IMR-90 (cell line): ENCODE results near the gene PDE4B. TPM values are rescaled to one million over a fixed set of nuclear protein-coding genes. Genes with fewer than 3 reads are reported as not detected.

Experiments
- ATAC-seq: fragments of 200-7000 bp; cut with Tn5 transposase; 2 replicates; pipeline ENCODE4 v1.9.1; 2020; ENCODE audit warnings: low read depth, mild to moderate bottlenecking, moderate library complexity
- BruUV-seq: library from RNA; stranded (reverse); fragments of 400-500 nt; replicated peaks from 2 replicates; lab custom pipeline; 2021; lab: Mats Ljungman, UMichigan
- CTCF ChIA-PET: fragments of 300-600 bp; formaldehyde crosslinking; extraction: SDS; loops from one replicate; lab custom pipeline; 2021; ENCODE audit warnings: antibody characterized with exemption; lab: Yijun Ruan, JAX
- POLR2A ChIA-PET: fragments of 300-600 bp; sonication (Branson Sonifier 250); formaldehyde crosslinking; loops from one replicate; lab custom pipeline; 2022; ENCODE audit warnings: antibody characterized with exemption; ENCODE audit not compliant: unreplicated experiment; lab: Charles Lee
- DNase-seq: peaks from one replicate; pipeline ENCODE4 v3.0.0; 2013
- H2AFZ ChIP-seq: replicated peaks from 2 replicates; pipeline ENCODE3; 2013; ENCODE audit warnings: low read length, mild to moderate bottlenecking; ENCODE audit not compliant: poor library complexity
- H2AK5ac ChIP-seq: 2 replicates; pipeline ENCODE4 v1.6.1; 2013; ENCODE audit warnings: low read depth, low read length, inconsistent platforms
- H2AK9ac ChIP-seq: replicated peaks from 2 replicates; pipeline ENCODE3; 2013; ENCODE audit warnings: mild to moderate bottlenecking, low read depth, low read length, moderate library complexity; ENCODE audit not compliant: poor library complexity
- H2BK120ac ChIP-seq: 2 replicates; pipeline ENCODE4 v1.6.1; 2013; ENCODE audit warnings: low read depth, low read length, inconsistent platforms
- H2BK15ac ChIP-seq: 3 replicates; pipeline ENCODE4 v1.6.1; 2013; ENCODE audit warnings: low read depth, low read length, inconsistent platforms
- H2BK20ac ChIP-seq: 2 replicates; pipeline ENCODE4 v1.6.1; 2013; ENCODE audit warnings: low read depth, mild to moderate bottlenecking, inconsistent platforms, low read length, moderate library complexity
- H2BK5ac ChIP-seq: 2 replicates; pipeline ENCODE4 v1.6.1; 2013; ENCODE audit warnings: mild to moderate bottlenecking, low read depth, low read length, inconsistent platforms; ENCODE audit not compliant: poor library complexity, severe bottlenecking
- H3K14ac ChIP-seq: replicated peaks from 2 replicates; pipeline ENCODE4 v1.6.1; 2013; ENCODE audit warnings: low read depth, low read length, inconsistent platforms
- H3K18ac ChIP-seq: 2 replicates; pipeline ENCODE4 v1.6.1; 2013; ENCODE audit warnings: low read depth, low read length, control low read depth
- H3K23ac ChIP-seq: 2 replicates; pipeline ENCODE4 v1.6.1; 2013; ENCODE audit warnings: low read depth, low read length, inconsistent platforms
- H3K27ac ChIP-seq: 2 replicates; pipeline ENCODE4 v1.5.1; 2013; ENCODE audit warnings: mild to moderate bottlenecking, control low read depth, low read length; ENCODE audit not compliant: insufficient read depth
- H3K27me3 ChIP-seq: 2 replicates; pipeline ENCODE4 v1.6.1; 2013; ENCODE audit warnings: low read length; ENCODE audit not compliant: control insufficient read depth, insufficient read depth
- H3K36me3 ChIP-seq: 2 replicates; pipeline ENCODE4 v1.6.1; 2013; ENCODE audit warnings: low read length, mixed read lengths; ENCODE audit not compliant: control insufficient read depth, insufficient read depth
- H3K4ac ChIP-seq: 2 replicates; pipeline ENCODE4 v1.6.1; 2013; ENCODE audit warnings: low read depth, low read length, inconsistent platforms
- H3K4me1 ChIP-seq: 2 replicates; pipeline ENCODE4 v1.6.1; 2013; ENCODE audit warnings: low read length, mixed read lengths; ENCODE audit not compliant: control insufficient read depth, insufficient read depth
- H3K4me2 ChIP-seq: 2 replicates; pipeline ENCODE4 v1.6.1; 2013; ENCODE audit warnings: low read depth, mild to moderate bottlenecking, control low read depth, low read length, moderate library complexity
- H3K4me3 ChIP-seq: 2 replicates; pipeline ENCODE4 v1.5.1; 2013; ENCODE audit warnings: low read depth, mild to moderate bottlenecking, control low read depth, low read length, moderate library complexity; ENCODE audit not compliant: insufficient read depth
- H3K56ac ChIP-seq: 2 replicates; pipeline ENCODE4 v1.6.1; 2013; ENCODE audit warnings: low read length, inconsistent platforms; ENCODE audit not compliant: insufficient read depth; ENCODE audit errors: extremely low read depth
- H3K79me1 ChIP-seq, 2 experiments: 2 replicates each; pipeline ENCODE4 v1.6.1; 2013; ENCODE audit warnings: low read length in 2 of 2, inconsistent platforms in 1 of 2, low read depth in 1 of 2
- H3K9ac ChIP-seq: 2 replicates; pipeline ENCODE4 v1.6.1; 2013; ENCODE audit warnings: low read depth, low read length, control low read depth
- H3K9me1 ChIP-seq: 2 replicates; pipeline ENCODE4 v1.6.1; 2013; ENCODE audit warnings: low read length, inconsistent platforms; ENCODE audit not compliant: insufficient read depth
- H3K9me3 ChIP-seq: 2 replicates; pipeline ENCODE4 v1.6.1; 2013; ENCODE audit warnings: low read length; ENCODE audit not compliant: control insufficient read depth, insufficient read depth
- H4K20me1 ChIP-seq: 2 replicates; pipeline ENCODE4 v1.6.1; 2013; ENCODE audit warnings: low read length, inconsistent platforms; ENCODE audit not compliant: insufficient read depth
- H4K5ac ChIP-seq: 2 replicates; pipeline ENCODE4 v1.6.1; 2013; ENCODE audit warnings: mild to moderate bottlenecking, low read depth, low read length, control low read depth
- H4K8ac ChIP-seq, 2 experiments: 2 replicates each; pipeline ENCODE4 v1.6.1; 2013; ENCODE audit warnings: low read depth in 2 of 2, low read length in 2 of 2, control low read depth in 1 of 2, inconsistent platforms in 1 of 2
- H4K91ac ChIP-seq: 2 replicates; pipeline ENCODE4 v1.6.1; 2013; ENCODE audit warnings: low read depth, low read length, inconsistent platforms; ENCODE audit not compliant: insufficient read depth
- BHLHE40 ChIP-seq: fragments of 150-350 bp; IDR thresholded peaks from 2 replicates; pipeline ENCODE4 v1.6.1; 2016; ENCODE audit warnings: mild to moderate bottlenecking, low read depth, low read length
- CEBPB ChIP-seq: IDR thresholded peaks from 2 replicates; pipeline ENCODE4 v1.6.1; 2012; ENCODE audit warnings: low read depth, low read length, improper control_type of control experiment
- CHD1 ChIP-seq: IDR thresholded peaks from 2 replicates; pipeline ENCODE4 v1.6.1; 2012; ENCODE audit warnings: low read depth, low read length, improper control_type of control experiment
- ELK1 ChIP-seq: fragments of 150-350 bp; IDR thresholded peaks from 2 replicates; pipeline ENCODE4 v1.6.1; 2016; ENCODE audit warnings: low read depth, mild to moderate bottlenecking, low read length, moderate library complexity, borderline replicate concordance
- FOS ChIP-seq: fragments of 150-350 bp; IDR thresholded peaks from 2 replicates; pipeline ENCODE4 v1.6.1; 2016; ENCODE audit warnings: low read depth, low read length
- MAFK ChIP-seq: IDR thresholded peaks from 2 replicates; pipeline ENCODE4 v1.6.1; 2012; ENCODE audit warnings: low read depth, low read length, improper control_type of control experiment
- MAZ ChIP-seq: IDR thresholded peaks from 2 replicates; pipeline ENCODE4 v1.6.1; 2012; ENCODE audit warnings: low read depth, mild to moderate bottlenecking, low read length, improper control_type of control experiment, moderate library complexity, borderline replicate concordance
- MXI1 ChIP-seq: IDR thresholded peaks from 2 replicates; pipeline ENCODE4 v1.6.1; 2012; ENCODE audit warnings: low read depth, mild to moderate bottlenecking, low read length, moderate library complexity, borderline replicate concordance
- NFE2L2 ChIP-seq: fragments of 150-350 bp; IDR thresholded peaks from 2 replicates; pipeline ENCODE4 v1.6.1; 2016; ENCODE audit warnings: low read depth, mild to moderate bottlenecking, low read length
- POLR2A ChIP-seq: IDR thresholded peaks from 2 replicates; pipeline ENCODE4 v1.6.1; 2012; ENCODE audit warnings: mild to moderate bottlenecking, low read depth, low read length
- RAD21 ChIP-seq: IDR thresholded peaks from 2 replicates; pipeline ENCODE4 v1.6.1; 2012; ENCODE audit warnings: low read length, improper control_type of control experiment
- RCOR1 ChIP-seq: IDR thresholded peaks from 2 replicates; pipeline ENCODE4 v1.6.1; 2012; ENCODE audit warnings: mild to moderate bottlenecking, low read length, improper control_type of control experiment; ENCODE audit not compliant: insufficient replicate concordance
- RFX5 ChIP-seq: IDR thresholded peaks from 2 replicates; pipeline ENCODE4 v1.8.0; 2012; ENCODE audit warnings: low read depth, mild to moderate bottlenecking, low read length, moderate library complexity
- SMC3 ChIP-seq: fragments of 150-350 bp; IDR thresholded peaks from 2 replicates; pipeline ENCODE4 v1.6.1; 2016; ENCODE audit warnings: low read depth, mild to moderate bottlenecking, antibody characterized with exemption, low read length, moderate library complexity
- WGBS, 2 experiments: methylation state at CpG; one replicate each; pipeline versions ENCODE4 v1.1.5 to v1.1.7; 2013; ENCODE audit warnings: missing lambda C conversion rate in 2 of 2; ENCODE audit not compliant: insufficient read length in 1 of 2; ENCODE audit errors: extremely low coverage in 2 of 2; 5-methylcytosine and 5-hydroxymethylcytosine counted together
- dilution Hi-C: fragments of 300-500 bp; cut with HindIII; formaldehyde crosslinking; loops from one replicate; pipeline ENCODE4 v1.14.3; 2018; ENCODE audit warnings: low sequenced_read_pairs; ENCODE audit not compliant: unreplicated experiment
- in situ Hi-C: fragments of 300-500 bp; cut with MboI; formaldehyde crosslinking; loops from 3 replicates; pipeline ENCODE4 v1.14.3; 2019; ENCODE audit warnings: low sequenced_read_pairs, inconsistent platforms, mixed read lengths
- intact Hi-C: fragments of 100-400 bp; cut with micrococcal nuclease; formaldehyde crosslinking; loops from 2 replicates; pipeline ENCODE4 v1.10.0; 2022
- polyA plus RNA-seq, 3 experiments: library from polyadenylated mRNA; depleted of rRNA; stranded (reverse); fragments of >200 nt; gene quantifications; 2 replicates each; pipeline ENCODE4 v1.2.3, GENCODE V29; 2012; ENCODE audit warnings: low replicate concordance in 1 of 3
- total RNA-seq: library from RNA; depleted of rRNA; stranded (reverse); fragments of >200 nt; gene quantifications from 2 replicates; pipeline ENCODE4 v1.2.3, GENCODE V29; 2012
- TF ChIP-seq, protein P1 (sequence below): conservative IDR thresholded peaks from 2 replicates; pipeline ENCODE4 v1.5.1; 2012; ENCODE audit warnings: mild to moderate bottlenecking, low read depth, low read length, improper control_type of control experiment
- TF ChIP-seq, protein P2 (sequence below): fragments of 150-350 bp; IDR thresholded peaks from 2 replicates; pipeline ENCODE4 v1.6.1; 2017; ENCODE audit warnings: mild to moderate bottlenecking, antibody characterized with exemption, low read length, low read depth

Gene PDE4B
- total and polyA plus RNA-seq, 2 of the 4 experiments (the other 2 are of a cell fraction): 5.8 to 21.3 TPM

DNA sequence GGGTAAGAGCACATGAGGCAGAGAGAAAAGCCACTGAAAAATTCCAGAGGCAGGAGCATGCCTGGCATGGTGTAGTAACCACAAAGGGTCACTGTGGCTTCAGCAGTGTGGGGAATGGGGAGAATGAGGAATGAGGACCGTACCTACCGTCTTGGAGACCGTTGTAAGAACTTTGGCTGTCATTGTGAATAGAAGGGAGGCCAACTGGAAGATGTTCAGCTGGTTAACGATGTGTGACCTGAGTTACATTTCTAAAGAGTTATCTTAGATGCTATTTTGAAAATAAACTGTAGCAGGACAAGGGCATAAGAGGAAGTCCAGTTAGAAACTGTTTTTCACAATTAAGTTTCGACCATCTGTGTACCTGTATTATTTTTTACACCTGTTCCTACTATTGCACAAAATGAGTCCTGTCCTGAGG is 375.8 kb downstream of the PDE4B start:
- 0% methylated on average over 2 of the region's 5 CpGs; no CpG with 5 or more reads in 1 of the 2 experiments for WGBS, 2 experiments
- ATAC-seq (peak; percentile 60), DNase-seq (peak; percentile 32)
- Histone ChIP-seq H2AK5ac (no peak overlapping the region), H3K9me3 (no peaks in the 10 kb centered on the region), H4K5ac (no peak overlapping the region), H3K9ac (no peak overlapping the region), H3K27ac (no peak overlapping the region), H3K23ac (no peak overlapping the region), H3K9me1 (no peaks in the 10 kb centered on the region), H2BK20ac (no peak overlapping the region), H3K79me1 (no peaks in the 10 kb centered on the region), H4K8ac (no peak overlapping the region), H3K56ac (no peak overlapping the region), H2AK9ac (no peak overlapping the region), H4K20me1 (no peaks in the 10 kb centered on the region), H3K27me3 (no peaks in the 10 kb centered on the region), H2BK5ac (no peak overlapping the region), H2BK15ac (no peak overlapping the region), H3K18ac (no peak overlapping the region), H3K14ac (no peak overlapping the region), H4K91ac (no peak overlapping the region), H3K4me1 (peaks cover 2% of the 10 kb centered on the region; the same call in 1 of the 2 replicates), H2AFZ (no peak overlapping the region), H3K4ac (no peak overlapping the region), H3K4me2 (no peak overlapping the region), H3K4me3 (no peak overlapping the region), H3K36me3 (no peaks in the 10 kb centered on the region), H2BK120ac (no peak overlapping the region)
- BruUV-seq: no TSS peak
- dilution Hi-C loops (no loop called here), intact Hi-C loops (no loop called here), in situ Hi-C loops (no loop called here)
- POLR2A ChIA-PET: no interaction called here
- TF ChIP-seq NFE2L2: no peak
- TF ChIP-seq MAZ: no peak
- TF ChIP-seq, protein P1, sequence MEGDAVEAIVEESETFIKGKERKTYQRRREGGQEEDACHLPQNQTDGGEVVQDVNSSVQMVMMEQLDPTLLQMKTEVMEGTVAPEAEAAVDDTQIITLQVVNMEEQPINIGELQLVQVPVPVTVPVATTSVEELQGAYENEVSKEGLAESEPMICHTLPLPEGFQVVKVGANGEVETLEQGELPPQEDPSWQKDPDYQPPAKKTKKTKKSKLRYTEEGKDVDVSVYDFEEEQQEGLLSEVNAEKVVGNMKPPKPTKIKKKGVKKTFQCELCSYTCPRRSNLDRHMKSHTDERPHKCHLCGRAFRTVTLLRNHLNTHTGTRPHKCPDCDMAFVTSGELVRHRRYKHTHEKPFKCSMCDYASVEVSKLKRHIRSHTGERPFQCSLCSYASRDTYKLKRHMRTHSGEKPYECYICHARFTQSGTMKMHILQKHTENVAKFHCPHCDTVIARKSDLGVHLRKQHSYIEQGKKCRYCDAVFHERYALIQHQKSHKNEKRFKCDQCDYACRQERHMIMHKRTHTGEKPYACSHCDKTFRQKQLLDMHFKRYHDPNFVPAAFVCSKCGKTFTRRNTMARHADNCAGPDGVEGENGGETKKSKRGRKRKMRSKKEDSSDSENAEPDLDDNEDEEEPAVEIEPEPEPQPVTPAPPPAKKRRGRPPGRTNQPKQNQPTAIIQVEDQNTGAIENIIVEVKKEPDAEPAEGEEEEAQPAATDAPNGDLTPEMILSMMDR: no peak
- TF ChIP-seq MAFK: no peak
- no peak for TF ChIP-seq CEBPB
- TF ChIP-seq POLR2A: no peak
- TF ChIP-seq ELK1: no peak
- no peak for TF ChIP-seq MXI1
- no peak for TF ChIP-seq CHD1
- no peak for TF ChIP-seq BHLHE40
- no peak for TF ChIP-seq FOS
- TF ChIP-seq RAD21: no peak
- TF ChIP-seq RFX5: no peak
- TF ChIP-seq, protein P2, sequence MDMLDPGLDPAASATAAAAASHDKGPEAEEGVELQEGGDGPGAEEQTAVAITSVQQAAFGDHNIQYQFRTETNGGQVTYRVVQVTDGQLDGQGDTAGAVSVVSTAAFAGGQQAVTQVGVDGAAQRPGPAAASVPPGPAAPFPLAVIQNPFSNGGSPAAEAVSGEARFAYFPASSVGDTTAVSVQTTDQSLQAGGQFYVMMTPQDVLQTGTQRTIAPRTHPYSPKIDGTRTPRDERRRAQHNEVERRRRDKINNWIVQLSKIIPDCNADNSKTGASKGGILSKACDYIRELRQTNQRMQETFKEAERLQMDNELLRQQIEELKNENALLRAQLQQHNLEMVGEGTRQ: no peak
- TF ChIP-seq SMC3: no peak
- no peak for TF ChIP-seq RCOR1
- CTCF ChIA-PET: no interaction called here
